Measurements from ENCODE around the gene IDUA.
"Not testable (repeated sequence)": the region's sequence is repeated elsewhere in the genome, so short reads cannot be mapped to it uniquely, and the experiment has no call there.

The IDUA gene

GRCh38 chr4:986879-987623 lies at the start of gene IDUA:
TSS of gene IDUA (plus strand) at chr4:987044. CDS start at chr4:987085, 41 bp downstream.
- DNase-seq: peak; percentile 95

DNA sequence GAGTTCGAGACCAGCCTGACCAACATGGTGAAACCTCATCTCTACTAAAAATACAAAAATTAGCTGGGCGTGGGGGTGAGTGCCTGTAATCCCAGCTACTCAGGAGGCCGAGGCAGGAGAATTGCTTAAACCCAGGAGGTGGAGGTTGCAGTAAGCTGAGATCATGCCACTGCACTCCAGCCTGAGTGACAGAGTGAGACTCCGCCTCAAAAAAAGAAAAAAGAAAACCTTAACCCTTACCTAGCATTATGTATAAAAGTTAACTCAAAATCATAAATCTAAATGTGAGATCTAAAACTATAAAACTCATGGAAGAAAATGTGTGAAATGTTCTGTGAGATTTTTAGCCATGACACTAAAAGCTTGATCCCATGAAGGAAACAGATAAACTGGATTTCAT lies 47.3 kb upstream of the IDUA start:
- DNase-seq: not testable (repeated sequence)

DNA sequence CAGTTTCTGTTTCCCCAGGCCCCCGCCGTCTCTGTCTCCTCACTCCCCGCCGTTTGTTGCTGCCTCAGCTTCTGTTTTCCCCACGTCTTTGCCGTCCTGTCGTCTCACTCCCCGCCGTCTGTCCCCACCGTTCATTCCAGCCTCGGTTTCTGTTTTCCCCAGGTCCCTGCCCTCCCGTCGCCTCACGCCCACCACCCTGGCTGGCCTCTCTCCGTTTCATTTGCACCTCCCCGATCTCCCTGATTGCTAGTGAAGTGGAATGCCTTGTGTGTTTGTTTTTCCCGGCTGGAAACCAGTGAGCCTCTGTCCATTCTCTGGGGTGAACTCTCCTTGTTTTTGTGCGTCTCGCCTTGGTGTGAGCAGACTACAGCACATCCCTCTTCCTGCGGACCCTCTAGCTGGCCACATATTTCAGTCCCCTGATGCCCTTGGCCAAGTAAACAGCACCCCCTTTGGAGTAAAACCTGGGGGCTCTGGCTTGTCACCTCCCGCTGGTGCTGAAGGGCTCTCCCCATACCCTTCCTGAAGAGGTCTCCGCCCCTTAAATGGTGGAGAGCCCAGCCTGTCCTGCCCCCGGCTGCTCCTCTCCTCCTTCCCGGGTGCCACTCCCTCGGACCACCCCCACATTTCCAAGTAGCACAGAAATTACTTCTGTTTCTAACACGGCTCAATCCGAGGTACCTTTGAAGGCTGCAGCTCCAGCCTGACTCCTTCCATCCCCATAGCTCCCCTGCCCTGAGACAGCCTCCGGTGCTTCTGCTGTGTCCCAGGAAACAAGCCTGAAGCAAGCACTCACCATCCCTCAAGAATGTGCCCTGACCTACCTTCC lies 41.4 kb upstream of the IDUA start:
- peak; percentile 9 for DNase-seq

GRCh38 chr4:946103-946450 lies 40.8 kb upstream of the IDUA start:
- peak; percentile 2 for DNase-seq

DNA sequence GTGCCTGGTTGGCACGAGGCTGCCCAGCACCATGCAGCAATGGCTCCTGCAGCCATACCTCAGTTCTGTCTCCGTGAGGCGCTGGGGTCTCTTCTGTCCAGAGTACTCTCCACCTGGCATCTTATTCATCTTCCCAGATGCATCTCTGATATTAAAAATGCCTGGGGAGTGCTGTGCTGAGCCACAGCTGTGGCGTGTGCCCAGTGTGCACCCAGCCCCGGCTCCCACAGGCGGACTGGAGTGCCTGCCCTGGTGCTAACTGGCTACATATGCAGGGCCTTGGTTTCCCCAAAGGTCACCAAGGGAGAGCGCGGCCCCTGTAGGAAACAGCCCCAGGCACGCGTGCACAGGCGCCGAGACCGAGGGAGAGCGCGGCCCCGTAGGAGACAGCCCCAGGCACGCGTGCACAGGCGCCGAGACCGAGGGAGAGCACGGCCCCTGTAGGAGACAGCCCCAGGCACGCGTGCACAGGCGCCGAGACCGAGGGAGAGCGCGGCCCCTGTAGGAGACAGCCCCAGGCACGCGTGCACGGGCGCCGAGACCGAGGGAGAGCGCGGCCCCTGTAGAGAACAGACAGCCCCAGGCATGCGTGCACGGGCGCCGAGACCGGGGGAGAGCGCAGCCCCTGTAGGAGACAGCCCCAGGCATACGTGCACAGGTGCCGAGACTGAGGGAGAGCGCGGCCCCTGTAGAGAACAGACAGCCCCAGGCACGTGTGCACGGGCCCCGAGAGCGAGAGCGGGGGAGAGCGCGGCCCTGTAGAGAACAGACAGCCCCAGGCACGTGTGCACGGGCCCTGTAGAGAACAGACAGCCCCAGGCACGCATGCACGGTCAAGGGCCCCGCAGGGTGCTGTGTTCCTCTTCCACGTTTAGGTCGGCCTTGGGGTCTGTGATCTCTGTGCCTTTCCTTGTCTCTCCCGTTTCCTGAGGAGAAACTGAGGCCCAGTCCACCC lies 40.0 kb upstream of the IDUA start:
- peak; percentile 8 for DNase-seq

DNA sequence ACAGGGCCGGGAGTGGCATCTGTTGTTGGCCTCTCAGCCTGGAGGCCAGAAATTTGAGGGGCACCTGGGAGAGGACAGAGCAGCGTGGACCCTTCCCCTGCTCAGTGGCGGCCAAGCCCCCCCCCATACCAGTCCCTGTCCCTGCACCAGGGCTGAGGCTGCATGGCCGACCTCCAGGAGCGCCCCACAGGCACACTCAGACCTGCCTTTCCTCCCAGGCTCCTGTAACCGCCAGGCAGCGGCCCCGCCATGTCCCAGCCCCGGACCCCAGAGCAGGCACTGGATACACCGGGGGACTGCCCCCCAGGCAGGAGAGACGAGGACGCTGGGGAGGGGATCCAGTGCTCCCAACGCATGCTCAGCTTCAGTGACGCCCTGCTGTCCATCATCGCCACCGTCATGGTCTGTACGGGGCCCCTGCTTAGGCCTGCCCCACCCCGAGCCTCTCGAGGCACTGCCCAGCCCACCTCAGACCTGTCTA lies 39.3 kb upstream of the IDUA start:
- DNase-seq: peak; percentile 10

- DNase-seq: peak; percentile 13
Measured at GRCh38 chr4:948101-948935, 38.5 kb upstream of the IDUA start.

DNA sequence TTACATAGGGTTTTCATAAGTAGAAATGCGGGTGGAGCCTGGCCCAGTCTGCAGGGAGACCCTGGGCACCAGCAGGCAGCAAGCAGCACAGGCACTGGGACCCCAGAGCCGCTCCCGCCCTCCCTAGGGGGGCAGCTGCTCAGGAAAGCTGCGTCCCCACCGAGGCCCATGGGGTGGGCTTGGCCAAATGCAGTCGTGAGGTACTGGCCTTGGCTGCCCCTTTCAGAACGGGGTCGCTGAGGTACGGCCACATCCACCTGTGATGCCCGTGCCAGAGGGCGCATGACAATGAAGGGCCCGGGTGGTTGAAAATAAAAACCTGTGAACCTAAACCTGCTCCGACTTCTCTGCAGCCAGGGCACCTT lies 37.9 kb upstream of the IDUA start:
- no peak for DNase-seq

DNA sequence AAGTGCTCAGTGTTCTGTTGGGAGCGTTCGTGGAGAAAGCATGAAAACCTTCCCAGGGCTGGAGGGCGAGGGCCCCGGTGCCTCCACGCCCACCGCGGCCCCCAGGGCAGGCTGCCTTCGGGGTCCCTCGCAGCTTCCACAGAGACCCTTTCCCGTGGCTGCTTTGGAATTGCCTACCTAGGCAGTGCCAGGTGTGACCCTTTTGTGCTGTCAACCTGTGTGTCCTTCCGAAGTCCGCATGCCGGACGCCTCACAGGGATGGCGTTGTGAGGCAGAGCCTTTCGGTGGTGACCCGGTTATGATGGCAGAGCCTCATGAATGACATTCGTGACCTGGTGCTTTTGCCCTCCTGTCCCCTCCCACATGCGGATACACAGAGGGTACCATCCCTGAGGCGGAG lies 37.2 kb upstream of the IDUA start:
- no peak for DNase-seq

DNA sequence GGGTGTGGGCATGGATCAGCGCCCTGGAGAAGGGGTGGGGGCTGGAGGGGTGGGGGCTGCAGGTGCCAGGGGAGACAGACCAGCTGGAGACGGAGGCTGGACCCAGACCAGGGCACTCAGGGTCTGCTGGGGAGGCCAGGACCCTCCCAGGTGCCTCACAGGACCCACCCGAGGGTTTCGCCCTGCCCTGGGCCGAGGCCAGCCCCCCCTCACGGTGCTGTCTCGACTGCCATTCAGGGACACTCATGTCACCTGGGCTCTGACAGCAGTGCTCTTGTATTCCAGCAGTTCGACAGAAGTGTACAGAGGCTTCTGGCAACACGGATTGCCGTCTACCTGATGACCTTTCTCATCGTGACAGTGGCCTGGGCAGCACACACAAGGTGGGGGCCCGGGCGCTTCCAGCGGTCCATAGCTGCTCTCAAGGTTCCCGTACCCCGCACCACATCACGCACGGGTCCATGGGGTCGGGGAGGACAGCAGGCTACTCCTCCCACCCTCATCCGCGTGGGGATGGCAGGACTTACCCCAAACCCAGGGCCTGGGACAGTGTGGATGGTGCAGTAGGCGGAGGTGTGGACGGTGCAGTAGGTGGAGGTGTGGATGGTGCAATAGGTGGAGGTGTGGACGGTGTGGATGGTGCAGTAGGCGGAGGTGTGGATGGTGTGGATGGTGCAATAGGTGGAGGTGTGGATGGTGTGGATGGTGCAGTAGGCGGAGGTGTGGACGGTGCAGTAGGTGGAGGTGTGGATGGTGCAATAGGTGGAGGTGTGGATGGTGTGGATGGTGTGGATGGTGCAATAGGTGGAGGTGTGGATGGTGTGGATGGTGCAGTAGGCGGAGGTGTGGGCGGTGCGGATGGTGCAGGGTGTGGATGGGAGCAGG lies 36.5 kb upstream of the IDUA start:
- peak; percentile 14 for DNase-seq

- peak; percentile 7 for DNase-seq
Measured at GRCh38 chr4:951186-951585, 35.7 kb upstream of the IDUA start.

DNA sequence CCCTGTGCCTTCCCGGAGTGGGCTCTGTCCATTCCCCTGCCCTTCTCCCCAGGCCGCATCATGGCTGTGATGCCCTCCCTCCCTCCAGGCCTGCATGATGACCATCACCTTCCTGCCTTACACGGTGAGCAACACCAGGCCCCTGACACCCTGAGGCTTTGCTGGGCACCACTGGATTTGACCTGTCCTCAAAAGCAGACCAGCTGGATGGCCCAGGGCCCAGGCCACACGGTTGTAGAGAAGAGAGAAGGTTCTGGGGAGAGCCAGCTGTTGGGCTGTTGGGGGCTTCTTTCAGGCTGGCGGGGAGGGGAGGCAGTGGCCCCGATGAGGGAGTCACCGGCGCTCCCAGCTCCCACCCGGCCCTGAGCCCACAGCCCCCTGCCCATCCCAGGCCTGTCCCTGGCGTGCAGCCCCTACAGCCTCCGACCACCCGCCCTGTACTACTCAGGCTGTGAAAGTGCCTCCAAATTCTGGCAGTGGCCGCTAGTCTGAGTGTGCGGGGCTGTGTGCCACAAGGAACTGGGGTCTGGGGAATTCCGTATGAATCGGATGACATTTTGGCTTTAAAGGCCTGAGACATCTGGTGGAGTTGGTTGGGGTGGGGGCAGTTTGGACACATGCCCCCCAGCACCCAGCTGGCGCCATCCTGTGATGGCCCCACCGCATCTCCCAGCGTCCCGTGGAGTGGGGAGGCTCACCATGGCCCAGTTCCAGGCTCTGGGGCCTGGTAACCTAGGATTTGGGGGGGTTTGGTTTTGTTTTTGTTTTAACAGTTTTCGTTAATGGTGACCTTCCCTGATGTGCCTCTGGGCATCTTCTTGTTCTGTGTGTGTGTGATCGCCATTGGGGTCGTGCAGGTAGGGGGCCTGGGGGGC lies 35.0 kb upstream of the IDUA start:
- DNase-seq: no peak

GRCh38 chr4:952881-953573 lies 33.8 kb upstream of the IDUA start:
- no peak for DNase-seq

DNA sequence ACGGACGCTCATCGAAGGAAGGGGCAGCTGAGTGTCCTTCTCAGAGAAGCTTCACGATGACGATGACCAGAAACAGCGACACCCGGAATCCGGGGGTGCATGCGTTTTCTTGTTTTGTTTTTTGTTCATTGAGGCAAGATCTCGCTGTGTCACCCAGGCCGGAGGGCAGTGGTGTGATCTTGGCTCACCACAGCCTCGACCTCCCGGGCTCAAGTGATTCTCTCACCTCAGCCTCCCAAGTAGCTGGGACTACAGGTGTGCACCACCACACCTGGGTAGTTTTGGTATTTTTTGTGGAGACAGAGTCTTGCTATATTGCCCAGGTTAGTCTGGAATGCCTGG lies 33.3 kb upstream of the IDUA start:
- no peak for DNase-seq

DNA sequence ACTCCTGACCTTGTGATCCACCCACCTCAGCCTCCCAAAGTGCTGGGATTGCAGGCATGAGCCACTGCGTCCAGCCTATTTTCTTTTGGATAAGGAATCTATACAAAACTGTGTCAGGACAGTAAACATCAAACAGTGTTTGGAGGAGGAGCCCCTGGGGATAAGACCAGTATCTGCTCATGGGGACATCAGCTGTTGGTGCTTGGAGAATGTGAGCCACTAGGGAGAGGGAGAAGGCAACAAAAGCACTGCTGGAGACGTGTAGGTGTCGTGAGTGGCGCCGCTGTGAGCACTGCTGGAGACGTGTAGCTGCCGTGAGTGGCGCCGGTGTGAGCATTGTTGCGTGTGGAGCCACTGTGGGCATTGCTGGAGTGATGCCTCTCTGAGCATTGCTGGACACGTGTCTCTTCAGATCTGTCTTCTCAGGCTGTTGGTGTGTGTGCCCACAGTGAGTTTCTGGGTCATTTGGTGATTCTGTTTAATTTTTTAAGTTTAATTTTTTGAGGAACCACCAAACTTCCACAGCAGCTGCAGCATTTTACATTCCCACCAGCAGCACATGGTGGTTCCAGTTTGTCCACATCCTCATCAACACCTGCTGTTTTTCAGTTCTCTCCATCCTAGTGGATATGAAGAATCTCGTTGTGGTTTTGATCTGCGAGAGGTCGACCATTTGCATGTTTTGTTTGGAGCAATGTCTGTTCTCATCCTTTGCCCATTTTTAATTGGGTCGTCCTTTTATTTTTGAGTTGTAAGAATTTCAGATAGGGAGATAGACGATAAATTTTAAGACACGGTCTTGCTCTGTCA lies 32.4 kb upstream of the IDUA start:
- DNase-seq: no peak

- peak; percentile 13 for DNase-seq
Measured at GRCh38 chr4:955161-955921, 31.5 kb upstream of the IDUA start.

DNA sequence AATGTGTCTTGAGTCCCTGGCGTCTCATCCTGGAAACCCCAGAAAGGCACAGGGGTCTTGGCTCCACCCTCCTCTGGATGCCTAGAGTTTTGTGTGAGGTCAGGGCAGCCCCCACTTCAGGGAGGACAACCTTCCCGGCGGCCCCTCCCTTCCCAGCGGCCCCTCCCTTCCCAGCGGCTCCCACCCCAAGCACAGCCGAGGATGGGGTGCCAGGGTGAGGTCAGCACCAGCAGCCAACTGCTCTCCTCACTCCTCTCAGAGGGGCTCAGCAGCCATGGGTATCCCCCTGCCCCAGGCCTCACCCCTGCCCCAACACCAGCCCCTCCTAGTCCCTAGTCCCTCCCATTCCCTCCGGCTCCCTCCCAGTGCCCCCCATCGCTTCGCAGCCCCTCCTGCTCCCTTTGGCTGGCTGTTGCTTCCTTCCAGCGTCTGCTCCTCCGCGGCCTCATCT lies 30.9 kb upstream of the IDUA start:
- no peak for DNase-seq
